ENCODE results near the gene TTC12.
A peak's percentile ranks its signal among the peaks of the same experiment; 100 is the strongest.
"Not testable (repeated sequence)": the region's sequence is repeated elsewhere in the genome, so short reads cannot be mapped to it uniquely, and the experiment has no call there.

TTC12 gene

GRCh38 chr11:113286009-113286408, 28.4 kb upstream of the TTC12 start:
- DNase-seq (ENCODE audit: low spot score): no peak

DNA sequence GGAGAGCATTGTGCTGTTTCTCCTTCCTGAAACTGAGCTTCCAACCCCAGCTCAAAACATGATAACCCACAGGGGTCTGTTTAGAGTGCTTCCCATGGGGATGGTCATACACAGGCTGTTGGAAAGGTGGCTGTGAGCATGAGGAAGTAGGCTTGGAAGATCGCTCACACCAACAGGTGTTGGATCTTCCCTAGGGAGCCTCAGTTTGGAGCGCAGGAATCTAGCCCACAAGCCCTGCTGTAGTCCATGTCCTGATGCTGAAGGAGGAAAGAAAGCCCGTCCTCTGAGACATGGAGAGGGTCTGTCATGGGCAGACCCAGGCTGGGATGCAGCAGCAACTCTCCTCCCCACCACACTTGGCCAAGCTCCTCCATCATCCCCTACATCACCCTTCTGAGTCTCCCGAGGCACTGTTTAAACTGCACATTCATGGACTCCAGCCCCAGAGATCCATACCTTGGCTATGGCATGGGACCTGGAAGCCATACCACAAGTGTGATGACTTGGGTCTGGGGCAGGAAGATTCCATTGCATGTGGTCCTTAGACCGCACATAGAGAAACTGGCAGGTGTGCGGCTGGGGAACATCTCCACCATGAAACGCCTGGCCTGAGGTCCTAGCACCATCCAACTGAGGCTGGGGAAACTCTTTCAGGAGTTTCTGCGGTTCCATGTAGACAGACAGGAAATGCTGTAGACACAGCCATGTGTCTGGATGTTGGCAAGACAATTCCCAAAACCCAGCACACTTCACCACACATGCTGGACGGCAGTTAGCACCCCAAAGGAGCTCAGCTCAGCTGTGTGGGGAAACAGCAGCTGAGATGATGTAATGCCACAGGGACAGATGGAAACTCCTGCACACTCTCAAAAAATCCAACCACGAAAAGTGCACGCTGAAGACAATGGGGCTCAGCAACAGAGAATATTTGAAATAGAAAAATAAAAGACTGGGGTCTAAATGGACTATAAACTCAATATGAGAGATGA, 27.6 kb upstream of the TTC12 start:
- peak; percentile 63 for DNase-seq (ENCODE audit: low spot score)

DNA sequence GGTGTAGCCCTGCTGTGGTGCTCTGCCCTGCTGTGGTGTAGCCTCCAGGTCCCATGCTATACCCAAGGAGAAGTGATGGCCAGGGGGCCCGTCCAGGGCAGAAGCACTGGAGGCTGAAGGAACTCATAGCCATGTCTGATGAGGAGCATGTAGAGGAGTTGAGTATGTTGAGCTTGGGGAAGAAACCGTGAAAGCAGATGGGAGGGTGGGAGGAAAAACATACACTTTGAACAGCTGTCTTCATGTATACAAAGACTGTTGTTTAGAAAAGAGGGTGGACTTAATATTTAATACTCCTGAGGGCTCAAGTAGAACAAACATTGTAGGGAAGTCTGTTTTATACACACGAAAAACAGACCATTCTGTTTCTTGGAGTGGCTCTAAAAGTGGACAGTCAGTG, 26.6 kb upstream of the TTC12 start:
- DNase-seq (ENCODE audit: low spot score): no peak

DNA sequence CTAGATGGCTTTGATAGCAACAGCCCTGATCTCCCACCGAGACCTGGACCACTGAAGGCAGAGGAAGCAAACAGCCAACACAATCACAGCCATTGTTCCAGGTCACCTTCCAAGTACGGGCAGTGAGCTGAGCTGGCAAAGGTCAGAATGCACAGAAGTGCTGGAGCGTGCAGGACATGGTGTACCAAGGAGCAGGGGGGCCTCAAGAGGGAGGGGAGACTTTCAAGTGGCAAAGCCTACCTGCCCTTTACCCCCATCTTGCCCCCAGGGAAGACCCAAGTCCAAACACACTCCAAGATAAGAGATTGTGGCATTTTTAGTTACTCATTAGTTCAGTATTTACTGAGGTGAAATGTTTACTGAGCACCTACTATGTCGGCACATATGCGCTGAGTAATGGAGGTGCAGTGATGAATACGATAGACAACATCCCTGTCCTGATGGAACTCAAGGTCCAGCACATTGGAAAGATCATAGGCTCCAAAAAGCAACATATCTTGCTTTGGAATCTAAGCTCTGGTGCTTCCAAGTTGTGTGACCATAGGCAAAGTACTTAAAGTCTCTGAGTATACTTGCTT, 26.0 kb upstream of the TTC12 start:
- no peak for DNase-seq (ENCODE audit: low spot score)

GRCh38 chr11:113289431-113290187, 24.8 kb upstream of the TTC12 start:
- peak; percentile 90 for DNase-seq (ENCODE audit: low spot score)

DNA sequence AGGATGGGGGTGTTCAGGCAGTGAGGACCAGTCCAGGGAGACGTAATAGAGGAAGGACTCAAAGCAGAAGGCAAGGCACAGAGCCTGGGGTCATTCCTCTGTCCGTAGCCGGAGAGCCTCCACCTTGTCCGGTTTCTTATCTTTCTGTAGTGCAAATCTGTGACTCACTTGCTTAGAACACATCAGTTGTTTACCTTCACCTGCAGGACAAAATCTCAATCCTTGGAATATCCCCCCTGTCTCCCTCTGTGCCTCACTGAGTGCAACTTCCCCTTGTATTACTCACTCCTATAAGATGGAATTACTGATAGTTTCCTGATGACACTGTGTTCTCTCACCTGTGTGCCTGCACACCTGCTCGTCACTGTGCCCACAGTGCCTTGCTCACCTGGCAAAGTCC, 20.4 kb upstream of the TTC12 start:
- DNase-seq (ENCODE audit: low spot score): no peak

DNA sequence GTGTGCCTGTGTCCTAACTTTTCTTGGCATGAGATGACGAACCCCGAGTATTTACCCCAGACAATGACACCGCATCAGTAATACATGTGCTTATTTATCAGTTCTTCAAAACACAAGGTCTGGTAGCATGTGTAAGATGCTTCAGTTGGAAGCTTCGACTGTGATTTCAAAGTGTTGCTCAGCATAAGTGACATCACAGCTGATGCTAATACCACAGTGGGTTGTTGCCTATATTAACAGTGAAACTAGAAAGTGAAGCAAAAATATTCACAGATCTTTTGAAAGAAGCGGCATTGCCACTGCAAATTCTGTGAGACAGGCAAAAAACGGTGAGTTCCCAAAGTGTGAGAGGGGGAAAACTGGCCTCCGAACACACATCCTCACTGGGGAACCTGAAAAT, 18.4 kb upstream of the TTC12 start:
- DNase-seq (ENCODE audit: low spot score): no peak

GRCh38 chr11:113296447-113297205, 17.8 kb upstream of the TTC12 start:
- DNase-seq (ENCODE audit: low spot score): no peak

DNA sequence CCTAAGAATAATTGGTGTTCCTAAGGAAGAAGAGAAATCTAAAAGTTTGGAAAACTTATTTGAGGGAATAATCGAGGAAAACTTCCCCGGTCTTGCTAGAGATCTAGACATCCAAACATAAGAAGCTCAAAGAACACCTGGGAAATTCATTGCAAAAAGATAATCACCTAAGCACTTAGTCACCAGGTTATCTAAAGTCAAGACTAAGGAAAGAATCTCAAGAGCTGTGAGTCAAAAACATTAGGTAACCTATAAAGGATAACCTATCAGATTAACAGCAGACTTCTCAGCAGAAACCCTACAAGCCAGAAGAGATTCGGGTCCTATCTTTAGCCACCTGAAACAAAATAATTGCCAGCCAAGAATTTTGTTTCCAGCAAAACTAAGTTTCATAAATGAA, 15.9 kb upstream of the TTC12 start:
- DNase-seq (ENCODE audit: low spot score): not testable (repeated sequence)

GRCh38 chr11:113304916-113305315, 9.5 kb upstream of the TTC12 start:
- DNase-seq (ENCODE audit: low spot score): no peak

- DNase-seq (ENCODE audit: low spot score): peak; percentile 88
These were observed 8.7 kb upstream of the TTC12 start for GRCh38 chr11:113305440-113306336.

GRCh38 chr11:113308601-113309000, 5.8 kb upstream of the TTC12 start:
- no peak for DNase-seq (ENCODE audit: low spot score)

DNA sequence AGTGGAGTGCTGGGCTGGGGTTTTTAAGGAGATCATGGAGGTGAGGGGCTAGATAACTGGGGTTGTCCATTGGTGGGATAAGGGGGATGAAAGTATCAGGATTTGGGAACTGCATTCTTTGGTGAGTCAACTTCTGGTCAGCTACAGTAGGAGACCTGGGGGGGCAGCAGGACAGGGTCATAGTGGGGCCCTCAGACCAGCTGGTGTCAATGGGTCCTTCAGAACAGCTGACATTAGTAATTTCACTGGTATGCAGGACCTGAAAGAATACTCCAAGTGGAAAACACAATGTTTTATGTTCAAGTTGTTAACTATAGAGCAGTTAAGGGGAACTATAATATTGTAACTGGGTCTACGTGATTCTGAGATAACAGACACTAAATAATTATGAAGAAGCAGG, 2.8 kb upstream of the TTC12 start:
- DNase-seq (ENCODE audit: low spot score): no peak

DNA sequence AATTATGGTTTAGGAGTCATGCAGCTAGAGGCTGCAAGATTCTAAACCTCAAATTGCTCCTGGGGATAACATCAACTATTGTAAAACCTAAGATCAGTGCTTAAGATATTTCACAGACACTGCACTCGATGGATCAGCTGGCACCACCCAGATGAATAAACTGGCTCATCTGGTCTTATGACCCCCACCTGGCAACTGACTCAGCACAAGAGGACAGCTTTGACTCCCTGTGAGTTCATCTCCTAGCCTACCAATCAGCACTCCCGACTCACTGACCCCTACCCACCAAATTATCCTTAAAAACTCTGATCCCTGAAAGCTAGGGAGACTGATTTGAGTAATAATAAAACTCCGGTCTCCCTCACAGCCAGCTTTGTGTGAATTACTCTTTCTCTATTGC, 782 bp upstream of the TTC12 start:
- no peak for DNase-seq (ENCODE audit: low spot score)

GRCh38 chr11:113314065-113314388, 356 bp upstream of the TTC12 start:
- no peak for DNase-seq (ENCODE audit: low spot score)

GRCh38 chr11:113315811-113316210, 1.4 kb downstream of the TTC12 start:
- DNase-seq (ENCODE audit: low spot score): no peak

- no peak for DNase-seq (ENCODE audit: low spot score)
These were observed 1.9 kb downstream of the TTC12 start for GRCh38 chr11:113316256-113316655.

DNA sequence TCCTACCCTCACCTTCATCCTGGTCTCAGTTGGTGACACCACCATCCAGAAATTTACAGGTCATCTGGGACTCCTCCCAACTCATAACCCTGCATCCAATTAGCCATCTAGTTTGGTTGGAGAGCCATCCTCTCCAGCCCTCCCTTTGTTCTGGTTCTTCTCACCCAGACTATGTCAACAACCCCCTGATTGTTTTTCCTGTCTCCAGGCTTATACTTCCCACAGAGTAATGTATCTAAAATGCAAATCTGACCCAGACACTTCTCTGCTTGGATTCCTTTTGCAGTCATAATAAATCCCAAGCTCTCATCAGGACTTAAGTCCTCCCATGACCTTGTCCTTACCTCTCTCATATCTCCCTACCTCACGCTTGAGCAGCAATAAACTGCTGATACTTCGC, 3.0 kb downstream of the TTC12 start:
- DNase-seq (ENCODE audit: low spot score): no peak

DNA sequence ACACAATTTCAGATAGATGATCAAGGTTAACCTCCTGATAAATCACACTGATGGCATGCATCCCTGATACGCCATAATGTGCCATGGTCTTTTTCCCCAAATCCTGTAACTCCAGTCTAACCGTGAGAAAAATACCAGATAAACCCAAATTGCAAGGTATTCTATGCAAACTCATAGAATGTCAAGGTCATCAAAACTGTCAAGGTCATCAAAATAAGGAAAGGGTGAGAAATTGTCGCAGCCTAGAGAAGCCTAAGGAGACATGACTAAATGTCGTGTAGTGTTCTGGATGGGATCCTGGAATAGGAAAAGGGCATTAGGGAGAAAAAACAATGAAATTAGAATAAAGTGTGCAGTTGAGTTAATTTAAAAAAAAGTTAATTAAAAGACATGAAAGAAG, 4.7 kb downstream of the TTC12 start:
- no peak for DNase-seq (ENCODE audit: low spot score)

DNA sequence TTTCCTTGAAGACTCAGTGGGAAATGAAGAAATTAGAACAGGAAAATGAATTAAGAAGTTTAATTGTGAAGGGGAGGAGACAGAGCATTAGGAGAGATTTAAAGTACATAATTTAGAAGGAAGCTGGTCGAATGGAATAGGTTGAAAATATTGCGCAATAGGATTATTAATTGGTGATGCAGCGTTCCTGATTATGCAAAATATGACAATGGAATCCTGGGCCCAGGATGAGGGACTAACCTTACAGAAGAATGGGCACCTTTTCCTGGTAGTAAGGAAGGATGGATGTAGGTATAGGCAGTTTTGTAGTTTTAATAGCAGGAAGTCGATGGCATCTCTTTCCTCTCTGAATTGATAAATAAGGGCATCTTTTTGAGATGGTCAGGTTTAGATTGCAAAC, 7.8 kb downstream of the TTC12 start:
- no peak for DNase-seq (ENCODE audit: low spot score)

GRCh38 chr11:113324250-113324649, 9.9 kb downstream of the TTC12 start:
- no peak for DNase-seq (ENCODE audit: low spot score)
